Gastrocnemius medialis (tissue), 4 donors: ENCODE data around the gene SLAMF8.

Experiments used
- CTCF ChIP-seq, 5 experiments: fragments of 450-650 bp in 3 of 5; fragments of 200-600 bp in 2 of 5; sonication (generic) in 2 of 5; IDR thresholded peaks in 4 of 5; conservative IDR thresholded peaks in 1 of 5; 1 replicate in 4 of 5; 2 replicates in 1 of 5; pipeline ENCODE4 v1.5.1; 2016 to 2019; ENCODE audit warnings: antibody characterized with exemption in 5 of 5, mild to moderate bottlenecking in 3 of 5, moderate library complexity in 3 of 5
- POLR2A ChIP-seq, 2 donors: fragments of 450-650 bp; IDR thresholded peaks; one replicate each; pipeline ENCODE4 v1.6.1; 2017; ENCODE audit warnings: antibody characterized with exemption in 2 of 2, mild to moderate bottlenecking in 2 of 2, moderate library complexity in 2 of 2

DNA sequence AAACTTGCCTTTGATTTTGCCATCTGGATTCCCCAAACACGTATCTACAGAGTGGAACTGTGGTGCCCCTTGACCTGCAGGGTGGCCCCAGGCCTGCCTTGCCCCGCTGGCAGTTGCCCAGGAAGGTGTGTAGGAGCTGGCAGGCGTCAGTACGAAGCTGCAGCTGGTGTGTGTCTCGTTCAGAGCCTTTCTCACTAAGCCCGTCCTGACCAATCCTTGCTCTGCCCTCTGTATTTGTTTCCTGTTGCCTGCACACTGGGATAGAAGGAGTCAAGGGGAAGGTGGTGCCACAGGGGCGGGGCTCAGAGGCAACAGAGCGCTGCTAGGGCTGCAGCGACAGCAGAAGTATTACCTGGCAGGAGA lies 41.0 kb downstream of the SLAMF8 start:
- no peak for TF ChIP-seq CTCF (IDR thresholded peaks at IDR 0.05 in 4 of 5, conservative IDR thresholded peaks at IDR 0.05 in 1 of 5)
- TF ChIP-seq POLR2A (IDR thresholded peaks at IDR 0.05) = no peak
